H1 (cell line): ENCODE results near the gene KLHL26. TPM values are rescaled to one million over a fixed set of nuclear protein-coding genes. Genes with fewer than 3 reads are reported as not detected.

ENCODE experiments used
- CTCF ChIA-PET: fragments of 300-600 bp; sonication (Branson Sonifier 250); formaldehyde crosslinking; loops from one replicate; lab custom pipeline; 2021; ENCODE audit not compliant: partially characterized antibody; lab: Charles Lee
- POLR2A ChIA-PET: fragments of 300-600 bp; sonication (Branson Sonifier 250); formaldehyde crosslinking; loops from one replicate; lab custom pipeline; 2021; ENCODE audit warnings: inconsistent platforms; ENCODE audit not compliant: partially characterized antibody; lab: Charles Lee
- DNase-seq, 2 experiments: peaks; one replicate each; pipeline versions ENCODE4 v3.0.0 to v3.0.0-alpha.2; 2010 to 2022; ENCODE audit warnings: low spot score in 2 of 2, low read depth in 1 of 2, mixed read lengths in 1 of 2
- FAIRE-seq: peaks from 2 replicates; lab custom pipeline; 2011; peaks lifted over from hg19 to GRCh38; lab: Jason Lieb, UNC
- H2AFZ ChIP-seq: 2 replicates; pipeline ENCODE4 v1.8.1; 2012; ENCODE audit warnings: low read length, inconsistent platforms
- H2AK5ac ChIP-seq: 2 replicates; pipeline ENCODE4 v1.6.1; 2013; ENCODE audit warnings: low read depth, low read length
- H2BK120ac ChIP-seq: replicated peaks from 2 replicates; pipeline ENCODE3; 2013; ENCODE audit warnings: low read depth, low read length, inconsistent platforms
- H2BK12ac ChIP-seq: 2 replicates; pipeline ENCODE4 v1.6.1; 2013; ENCODE audit warnings: low read depth, low read length
- H2BK15ac ChIP-seq: 2 replicates; pipeline ENCODE4 v1.6.1; 2013; ENCODE audit warnings: low read length
- H2BK20ac ChIP-seq: 2 replicates; pipeline ENCODE4 v1.6.1; 2013; ENCODE audit warnings: low read length
- H2BK5ac ChIP-seq: 2 replicates; pipeline ENCODE4 v1.6.1; 2013; ENCODE audit warnings: low read depth, low read length
- H3K14ac ChIP-seq: 2 replicates; pipeline ENCODE4 v1.6.1; 2013; ENCODE audit warnings: inconsistent platforms; ENCODE audit not compliant: insufficient read length
- H3K18ac ChIP-seq: 2 replicates; pipeline ENCODE4 v1.6.1; 2013; ENCODE audit warnings: low read length; ENCODE audit errors: extremely low read depth
- H3K23ac ChIP-seq: 2 replicates; pipeline ENCODE4 v1.6.1; 2013; ENCODE audit warnings: inconsistent platforms; ENCODE audit not compliant: insufficient read length
- H3K23me2 ChIP-seq: 2 replicates; pipeline ENCODE4 v1.6.1; 2013; ENCODE audit warnings: low read depth, low read length
- H3K27ac ChIP-seq: 2 replicates; pipeline ENCODE4 v1.6.1; 2011; ENCODE audit warnings: low read depth, low read length, inconsistent platforms
- H3K27me3 ChIP-seq, 4 experiments: replicated peaks in 1 of 4; 1 replicate in 1 of 4; 2 replicates in 3 of 4; pipeline versions ENCODE4 v1.6.1 to v1.8.1; 2011 to 2013; ENCODE audit warnings: low read length in 3 of 4, mild to moderate bottlenecking in 3 of 4, inconsistent platforms in 2 of 4, mixed read lengths in 2 of 4, moderate library complexity in 1 of 4; ENCODE audit not compliant: control insufficient read depth in 3 of 4, insufficient read depth in 3 of 4; ENCODE audit errors: extremely low read depth in 1 of 4
- H3K36me3 ChIP-seq, 4 experiments: 2 replicates each; pipeline versions ENCODE4 v1.6.1 to v1.8.1; 2011 to 2013; ENCODE audit warnings: mild to moderate bottlenecking in 4 of 4, low read length in 3 of 4, moderate library complexity in 2 of 4, control low read depth in 1 of 4, inconsistent platforms in 1 of 4; ENCODE audit not compliant: insufficient read depth in 4 of 4, control insufficient read depth in 2 of 4
- H3K4ac ChIP-seq: replicated peaks from 2 replicates; pipeline ENCODE3; 2013; ENCODE audit warnings: low read length, low read depth, mixed read lengths, inconsistent platforms; ENCODE audit not compliant: insufficient read length
- H3K4me1 ChIP-seq, 4 experiments: replicated peaks in 1 of 4; 1 replicate in 1 of 4; 2 replicates in 3 of 4; pipeline versions ENCODE4 v1.6.1 to v1.8.1; 2011 to 2013; ENCODE audit warnings: low read length in 3 of 4, inconsistent platforms in 2 of 4, mixed read lengths in 1 of 4; ENCODE audit not compliant: insufficient read depth in 4 of 4, control insufficient read depth in 3 of 4
- H3K4me2 ChIP-seq, 2 experiments: 2 replicates each; pipeline versions ENCODE4 v1.6.1 to v1.8.1; 2011 to 2013; ENCODE audit warnings: low read depth in 2 of 2, low read length in 2 of 2, control low read depth in 1 of 2, inconsistent platforms in 1 of 2, mild to moderate bottlenecking in 1 of 2; ENCODE audit not compliant: insufficient read depth in 1 of 2
- H3K4me3 ChIP-seq, 4 experiments: fragments of 200-600, 300-600 bp in 1 of 4; sonication (generic), shearing (Covaris generic), sonication (Bioruptor Twin) in 1 of 4; 2 replicates each; pipeline versions ENCODE4 v1.5.1 to v1.8.1; 2011 to 2016; ENCODE audit warnings: low read length in 4 of 4, low read depth in 3 of 4, control low read depth in 2 of 4, inconsistent platforms in 2 of 4, mild to moderate bottlenecking in 2 of 4, mixed read lengths in 1 of 4, moderate library complexity in 1 of 4; ENCODE audit not compliant: insufficient read depth in 2 of 4; ENCODE audit errors: extremely low read depth in 1 of 4
- H3K56ac ChIP-seq: replicated peaks from 2 replicates; pipeline ENCODE3; 2013; ENCODE audit warnings: low read depth, mild to moderate bottlenecking, mixed read lengths, low read length, inconsistent platforms; ENCODE audit not compliant: insufficient read length
- H3K79me1 ChIP-seq: 2 replicates; pipeline ENCODE4 v1.6.1; 2013; ENCODE audit warnings: low read depth, low read length, control low read depth
- H3K79me2 ChIP-seq, 2 experiments: 2 replicates each; pipeline versions ENCODE4 v1.6.1 to v1.8.1; 2012 to 2013; ENCODE audit warnings: low read length in 2 of 2, mild to moderate bottlenecking in 2 of 2, inconsistent platforms in 1 of 2; ENCODE audit not compliant: insufficient read depth in 2 of 2, control insufficient read depth in 1 of 2
- H3K9ac ChIP-seq, 4 experiments: replicated peaks in 1 of 4; 1 replicate in 1 of 4; 2 replicates in 3 of 4; pipeline versions ENCODE4 v1.6.1 to v1.8.1; 2011 to 2013; ENCODE audit warnings: low read depth in 3 of 4, low read length in 3 of 4, control low read depth in 2 of 4, mild to moderate bottlenecking in 2 of 4, moderate library complexity in 2 of 4, inconsistent platforms in 1 of 4; ENCODE audit errors: extremely low read depth in 1 of 4
- H3K9me3 ChIP-seq, 2 experiments: 2 replicates each; pipeline versions ENCODE4 v1.6.1 to v1.8.1; 2012 to 2013; ENCODE audit warnings: mild to moderate bottlenecking in 2 of 2, moderate library complexity in 2 of 2, control low read depth in 1 of 2, inconsistent platforms in 1 of 2, low read depth in 1 of 2, low read length in 1 of 2, mixed read lengths in 1 of 2; ENCODE audit not compliant: insufficient read depth in 2 of 2
- H4K20me1 ChIP-seq, 2 experiments: replicated peaks in 1 of 2; 2 replicates each; pipeline versions ENCODE3 to v1.8.1; 2011 to 2013; ENCODE audit warnings: inconsistent platforms in 2 of 2, low read length in 2 of 2, mild to moderate bottlenecking in 1 of 2; ENCODE audit not compliant: insufficient read depth in 2 of 2, control insufficient read depth in 1 of 2
- H4K5ac ChIP-seq: 2 replicates; pipeline ENCODE4 v1.6.1; 2013; ENCODE audit warnings: low read length, low read depth, mixed read lengths, inconsistent platforms; ENCODE audit not compliant: insufficient read length
- H4K8ac ChIP-seq: 2 replicates; pipeline ENCODE4 v1.8.0; 2013; ENCODE audit warnings: mild to moderate bottlenecking, moderate library complexity, low read length, inconsistent platforms; ENCODE audit not compliant: insufficient read depth; ENCODE audit errors: extremely low read depth
- H4K91ac ChIP-seq: replicated peaks from 2 replicates; pipeline ENCODE3; 2013; ENCODE audit warnings: low read length, mixed read lengths, inconsistent platforms; ENCODE audit not compliant: insufficient read length
- ASH2L ChIP-seq: fragments of 200-600, 300-600 bp; sonication (generic); IDR thresholded peaks from one replicate; pipeline ENCODE4 v1.7.1; 2017; ENCODE audit warnings: low read length
- TCF12 ChIP-seq: IDR thresholded peaks from 2 replicates; pipeline ENCODE4 v1.6.1; 2011; ENCODE audit warnings: low read depth, mild to moderate bottlenecking, low read length
- WGBS, 2 experiments: shearing (Covaris generic) in 1 of 2; methylation state at CpG; one replicate each; pipeline versions ENCODE4 v1.1.6 to v1.1.7; 2013 to 2015; ENCODE audit warnings: low lambda C conversion rate in 2 of 2, mixed read lengths in 2 of 2, inconsistent platforms in 1 of 2, low coverage in 1 of 2, missing lambda C conversion rate in 1 of 2; ENCODE audit not compliant: insufficient replicate concordance in 2 of 2, insufficient coverage in 1 of 2, insufficient read length in 1 of 2; ENCODE audit errors: extremely low coverage in 1 of 2, missing lambda C conversion rate in 1 of 2; 5-methylcytosine and 5-hydroxymethylcytosine counted together
- polyA plus RNA-seq, 7 experiments: library from polyadenylated mRNA; depleted of rRNA in 3 of 7; stranded (reverse) in 5 of 7; unstranded in 2 of 7; fragments of >200 nt in 5 of 7; fragments of 200-250 nt in 2 of 7; gene quantifications; 1 replicate in 5 of 7; 2 replicates in 1 of 7; 4 replicates in 1 of 7; pipeline versions ENCODE4 v1.2.1 to v1.2.3, GENCODE V29; 2011 to 2013; ENCODE audit warnings: missing spikeins in 2 of 7, mixed read lengths in 2 of 7
- small RNA-seq: library from polyadenylated mRNA; stranded (forward); fragments of <200 nt; extraction: miRNeasy Mini kit (QIAGEN cat#:217004); gene quantifications from one replicate; pipeline ENCODE3, GENCODE V24; 2013; ENCODE audit not compliant: insufficient read depth
- total RNA-seq: library from RNA; stranded (reverse); fragmentation: NEBNext Ultra II Directional; extraction: Animal tissue kit (Norgen Biotek cat#: 25700); gene quantifications from 2 replicates; pipeline ENCODE4 v1.2.1, GENCODE V29; 2021

Gene KLHL26
- total and polyA plus RNA-seq, 2 of the 8 experiments (the other 6 are each of a cell fraction or from before 2014, with no cell fraction given) = 2.2 to 8.8 TPM

DNA sequence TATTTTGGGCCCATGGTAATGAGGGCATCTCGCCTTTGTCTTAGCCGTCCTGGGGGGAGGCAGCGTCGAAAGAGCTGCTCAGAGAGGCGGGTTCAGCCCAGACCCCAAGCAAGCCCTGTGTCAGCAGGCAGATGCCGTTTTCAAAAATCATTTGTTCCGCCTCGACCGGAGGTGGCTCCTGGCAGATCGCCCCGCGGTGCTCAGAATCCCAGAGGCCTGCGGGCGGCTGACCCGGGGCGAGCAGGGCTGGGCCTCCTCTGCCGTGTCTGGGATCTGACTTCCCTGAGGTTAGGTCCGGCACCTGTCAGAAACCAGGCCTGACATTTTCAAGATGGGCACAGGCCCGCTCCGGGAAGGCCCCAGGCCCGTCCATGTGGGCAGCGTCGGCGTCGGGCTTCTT is 82.7 kb downstream of the KLHL26 start:
- WGBS, 2 experiments = 90% methylated on average over 25 of the region's 25 CpGs; no CpG with 5 or more reads in 1 of the 2 experiments
- no peak overlapping the region for H3K4ac ChIP-seq
- H2BK120ac ChIP-seq = no peak overlapping the region
- no peak for TF ChIP-seq TCF12
- no peak for TF ChIP-seq ASH2L
- no peak overlapping the region for H3K18ac ChIP-seq
- H3K9me3 ChIP-seq = no peaks in the 10 kb centered on the region
- peaks cover 0 to 3% (median 0%) of the 10 kb centered on the region in 4 experiments; a peak in 1 of 7 replicates for H3K4me1 ChIP-seq
- no peak overlapping the region for H2BK15ac ChIP-seq
- H3K79me2 ChIP-seq = no peaks in the 10 kb centered on the region
- no peak overlapping the region for H2BK5ac ChIP-seq
- no peak overlapping the region for H2AFZ ChIP-seq
- no peaks in the 10 kb centered on the region for H3K36me3 ChIP-seq
- no peak overlapping the region for H3K56ac ChIP-seq
- H4K91ac ChIP-seq = no peak overlapping the region
- no peak overlapping the region for H3K9ac ChIP-seq
- H3K4me3 ChIP-seq = no peak overlapping the region
- no peak overlapping the region for H2BK12ac ChIP-seq
- ChIA-PET POLR2A (interaction anchor here (0.6 kb wide), 1 partner anchor 152 kb away, joined by 3 read pairs; no protein-coding TSS in a partner anchor), CTCF (interaction anchor here (0.6 kb wide), 1 partner anchor 270 kb away, joined by 3 read pairs; no protein-coding TSS in a partner anchor)
- H3K27ac ChIP-seq = no peak overlapping the region
- no peaks in the 10 kb centered on the region; the same call in 1 of the 2 replicates for H3K79me1 ChIP-seq
- H4K20me1 ChIP-seq = peaks cover 0 to 21% of the 10 kb centered on the region in 2 experiments
- no peaks in the 10 kb centered on the region for H3K27me3 ChIP-seq
- H3K23me2 ChIP-seq = 0 out of 2 replicates have a peak, but pooled peaks cover 2% of the 10 kb centered on the region
- FAIRE-seq (no peak), DNase-seq (no peak)
- H4K8ac ChIP-seq = no peak overlapping the region
- H3K14ac ChIP-seq = no peak overlapping the region
- no peak overlapping the region for H3K4me2 ChIP-seq
- no peak overlapping the region for H3K23ac ChIP-seq
- H2AK5ac ChIP-seq = no peak overlapping the region
- no peak overlapping the region for H2BK20ac ChIP-seq
- no peak overlapping the region for H4K5ac ChIP-seq

Small RNA genes lying within 50 kb of the gene (small RNA-seq; reads per million reads assigned to genes)
- gene RN7SL155P = not detected

Other genes with a start within 250 kb of the KLHL26 start
- 0.20 and 0.23 TPM in 2 replicates for gene LRRC25, start 239.4 kb upstream of the KLHL26 start, total RNA-seq
- gene LRRC25, start 239.4 kb upstream of the KLHL26 start, polyA plus RNA-seq (2011; rRNA removed) = 0.31 and 0.41 TPM in 2 replicates
- 26.4 and 30.5 TPM in 2 replicates for gene SSBP4, start 217.6 kb upstream of the KLHL26 start, total RNA-seq
- 33.7 and 51.3 TPM in 2 replicates for gene SSBP4, start 217.6 kb upstream of the KLHL26 start, polyA plus RNA-seq (2011; rRNA removed)
- 207 and 215 TPM in 2 replicates for gene ISYNA1, start 198.9 kb upstream of the KLHL26 start, total RNA-seq
- gene ISYNA1, start 198.9 kb upstream of the KLHL26 start, polyA plus RNA-seq (2011; rRNA removed) = 264 and 330 TPM in 2 replicates
- gene ELL, start 115.0 kb upstream of the KLHL26 start, total RNA-seq = 10.2 and 10.5 TPM in 2 replicates
- 5.2 and 8.8 TPM in 2 replicates for gene ELL, start 115.0 kb upstream of the KLHL26 start, polyA plus RNA-seq (2011; rRNA removed)
- gene FKBP8, start 93.5 kb upstream of the KLHL26 start, total RNA-seq = 264 and 273 TPM in 2 replicates
- gene FKBP8, start 93.5 kb upstream of the KLHL26 start, polyA plus RNA-seq (2011; rRNA removed) = 309 and 441 TPM in 2 replicates
- 113 and 115 TPM in 2 replicates for gene KXD1, start 79.2 kb upstream of the KLHL26 start, total RNA-seq
- gene KXD1, start 79.2 kb upstream of the KLHL26 start, polyA plus RNA-seq (2011; rRNA removed) = 267 and 305 TPM in 2 replicates
- gene UBA52, start 65.2 kb upstream of the KLHL26 start, total RNA-seq = 1,331 and 1,340 TPM in 2 replicates
- 2,924 and 5,409 TPM in 2 replicates for gene UBA52, start 65.2 kb upstream of the KLHL26 start, polyA plus RNA-seq (2011; rRNA removed)
- 56.8 and 63.1 TPM in 2 replicates for gene REX1BD, start 48.2 kb upstream of the KLHL26 start, total RNA-seq
- gene REX1BD, start 48.2 kb upstream of the KLHL26 start, polyA plus RNA-seq (2011; rRNA removed) = 62.7 and 132 TPM in 2 replicates
- gene CRLF1, start 30.2 kb upstream of the KLHL26 start, total RNA-seq = 9.5 and 10.3 TPM in 2 replicates
- 7.2 and 19.2 TPM in 2 replicates for gene CRLF1, start 30.2 kb upstream of the KLHL26 start, polyA plus RNA-seq (2011; rRNA removed)
- 8.6 and 12.2 TPM in 2 replicates for gene TMEM59L, start 24.2 kb upstream of the KLHL26 start, total RNA-seq
- gene TMEM59L, start 24.2 kb upstream of the KLHL26 start, polyA plus RNA-seq (2011; rRNA removed) = 4.0 and 10.4 TPM in 2 replicates
- 8.5 TPM in 2 replicates for gene CRTC1, start 46.7 kb downstream of the KLHL26 start, total RNA-seq
- gene CRTC1, start 46.7 kb downstream of the KLHL26 start, polyA plus RNA-seq (2011; rRNA removed) = 2.9 and 6.5 TPM in 2 replicates
- gene COMP, start 154.3 kb downstream of the KLHL26 start, total RNA-seq = 0.17 and 0.25 TPM in 2 replicates
- gene COMP, start 154.3 kb downstream of the KLHL26 start, polyA plus RNA-seq (2011; rRNA removed) = 0.17 and 0.35 TPM in 2 replicates
- 62.0 and 64.6 TPM in 2 replicates for gene UPF1, start 194.9 kb downstream of the KLHL26 start, total RNA-seq
- 46.4 and 77.0 TPM in 2 replicates for gene UPF1, start 194.9 kb downstream of the KLHL26 start, polyA plus RNA-seq (2011; rRNA removed)